Body of pancreas (tissue), 4 donors: ENCODE data around the gene ACTG1. TPM values are rescaled to one million over a fixed set of nuclear protein-coding genes. Genes with fewer than 3 reads are reported as not detected.

Source experiments
- ATAC-seq: fragments of 150-250 bp; one replicate; pipeline ENCODE4 v1.9.1; 2016
- DNase-seq, 4 donors: peaks; one replicate each; pipeline ENCODE4 v3.0.0-alpha.2; 2019
- H3K27ac ChIP-seq, 4 donors: fragments of 200-600 bp; sonication (generic); 1 replicate in 3 of 4; 2 replicates in 1 of 4; pipeline versions ENCODE4 v1.5.1 to v1.6.1; 2016 to 2019; ENCODE audit warnings: mild to moderate bottlenecking in 1 of 4, mixed read lengths in 1 of 4, moderate library complexity in 1 of 4
- H3K27me3 ChIP-seq, 2 donors: fragments of 200-600 bp; sonication (generic); one replicate each; pipeline ENCODE4 v1.6.0; 2016; ENCODE audit warnings: mild to moderate bottlenecking in 1 of 2
- H3K36me3 ChIP-seq, 2 donors: fragments of 200-600 bp; sonication (generic); replicated peaks in 1 of 2; 2 replicates each; pipeline ENCODE4 v1.5.1; 2016; ENCODE audit warnings: low read depth in 2 of 2; ENCODE audit not compliant: insufficient read depth in 1 of 2
- H3K4me1 ChIP-seq: fragments of 200-600 bp; sonication (generic); one replicate; pipeline ENCODE4 v1.6.0; 2016
- H3K4me3 ChIP-seq, 2 donors: fragments of 200-600 bp; sonication (generic); 1 replicate in 1 of 2; 2 replicates in 1 of 2; pipeline ENCODE4 v1.5.1; 2016 to 2019
- H3K9me3 ChIP-seq, 3 donors: fragments of 200-600 bp; sonication (generic); 1 replicate in 2 of 3; 2 replicates in 1 of 3; pipeline ENCODE4 v1.5.1; 2016
- CTCF ChIP-seq, 7 experiments: fragments of 450-650 bp in 4 of 7; fragments of 200-600 bp in 3 of 7; sonication (generic) in 3 of 7; IDR thresholded peaks; one replicate each; pipeline ENCODE4 v1.5.1; 2016 to 2019; ENCODE audit warnings: antibody characterized with exemption in 7 of 7
- POLR2A ChIP-seq, 3 donors: fragments of 450-650 bp; IDR thresholded peaks; one replicate each; pipeline ENCODE4 v1.6.1; 2016; ENCODE audit warnings: antibody characterized with exemption in 3 of 3, mild to moderate bottlenecking in 2 of 3
- WGBS, 2 donors: methylation state at CpG; one replicate each; pipeline ENCODE4 v1.1.5; 2017; 5-methylcytosine and 5-hydroxymethylcytosine counted together
- intact Hi-C: fragments of 100-400 bp; cut with DNase I; formaldehyde crosslinking; loops from one replicate; pipeline ENCODE4 v1.15.1; 2023
- total RNA-seq, 2 donors: library from RNA; depleted of rRNA; stranded (reverse); fragments of >200 nt; gene quantifications; one replicate each; pipeline ENCODE4 v1.1.0, GENCODE V29; 2016

ACTG1 gene
- total RNA-seq, 2 donors from 2014 or later, result 1,634 to 1,790 TPM

GRCh38 chr17:81476635-81477034, 36.0 kb downstream of the ACTG1 start:
- no peak overlapping the region for H3K27ac ChIP-seq
- intact Hi-C loops, result loop anchor here (10.0 kb wide), 1 partner anchor 72 kb away; no protein-coding TSS in a partner anchor
- no peak overlapping the region for H3K4me3 ChIP-seq
- no peak for DNase-seq
- H3K4me1 ChIP-seq, result peaks cover 31% of the 10 kb centered on the region
- ATAC-seq, result no peak
- TF ChIP-seq CTCF (IDR thresholded peaks at IDR 0.05), result no peak
- H3K9me3 ChIP-seq, result no peaks in the 10 kb centered on the region
- no peaks in the 10 kb centered on the region for H3K27me3 ChIP-seq
- no peaks in the 10 kb centered on the region for H3K36me3 ChIP-seq
- WGBS, 2 donors, result 89 to 96% methylated on average over 6 of the region's 6 CpGs

GRCh38 chr17:81476097-81476496, 36.5 kb downstream of the ACTG1 start:
- H3K27me3 ChIP-seq, result no peaks in the 10 kb centered on the region
- no peak overlapping the region for H3K4me3 ChIP-seq
- no peak for TF ChIP-seq POLR2A (IDR thresholded peaks at IDR 0.05)
- no peak for TF ChIP-seq CTCF (IDR thresholded peaks at IDR 0.05)
- 93% methylated on average over 5 of the region's 7 CpGs; no CpG with 5 or more reads in 1 of the 2 donors for WGBS, 2 donors
- peaks cover 25% of the 10 kb centered on the region for H3K4me1 ChIP-seq
- no peak overlapping the region for H3K27ac ChIP-seq
- intact Hi-C loops, result loop anchor here (10.0 kb wide), 1 partner anchor 71 kb away; no protein-coding TSS in a partner anchor
- no peaks in the 10 kb centered on the region for H3K36me3 ChIP-seq
- ATAC-seq (no peak), DNase-seq (no peak)
- H3K9me3 ChIP-seq, result no peaks in the 10 kb centered on the region

GRCh38 chr17:81474958-81475357, 37.6 kb downstream of the ACTG1 start:
- no peaks in the 10 kb centered on the region for H3K9me3 ChIP-seq
- no peaks in the 10 kb centered on the region for H3K36me3 ChIP-seq
- 85 to 88% methylated on average over 3 to 16 of the region's 16 CpGs for WGBS, 2 donors
- no peak for ATAC-seq
- intact Hi-C loops, result loop anchor here (10.0 kb wide), 1 partner anchor 70 kb away; no protein-coding TSS in a partner anchor
- no peaks in the 10 kb centered on the region for H3K27me3 ChIP-seq
- peaks cover 14% of the 10 kb centered on the region for H3K4me1 ChIP-seq
- TF ChIP-seq POLR2A (IDR thresholded peaks at IDR 0.05) (no peak), CTCF (IDR thresholded peaks at IDR 0.05) (no peak)
- DNase-seq, result no peak
- H3K4me3 ChIP-seq, result no peak overlapping the region
- H3K27ac ChIP-seq, result no peak overlapping the region

- DNase-seq, result peak; percentile 72 to 84 (median 80)
- WGBS, 2 donors, result 31 to 34% methylated on average over 8 of the region's 8 CpGs
- Histone ChIP-seq H3K27me3 (no peaks in the 10 kb centered on the region), H3K4me3 (no peak overlapping the region), H3K9me3 (no peaks in the 10 kb centered on the region), H3K36me3 (no peaks in the 10 kb centered on the region), H3K27ac (no peak overlapping the region), H3K4me1 (peaks cover 23% of the 10 kb centered on the region)
- intact Hi-C loops, result loop anchor here (10.0 kb wide), 1 partner anchor 68 kb away; no protein-coding TSS in a partner anchor
- ATAC-seq, result peak; percentile 63
- TF ChIP-seq CTCF (IDR thresholded peaks at IDR 0.05), result no peak
- no peak for TF ChIP-seq POLR2A (IDR thresholded peaks at IDR 0.05)
Observed at GRCh38 chr17:81473019-81473418, 39.6 kb downstream of the ACTG1 start.

- DNase-seq (peak in 3 of 4 donors; percentile 43 to 60 (median 52)), ATAC-seq (peak; percentile 52)
- H3K9me3 ChIP-seq, result no peaks in the 10 kb centered on the region
- intact Hi-C loops, result loop anchor here (10.0 kb wide), 1 partner anchor 67 kb away; no protein-coding TSS in a partner anchor
- no peaks in the 10 kb centered on the region for H3K27me3 ChIP-seq
- WGBS, 2 donors, result 82 to 90% methylated on average over 18 to 24 of the region's 28 CpGs
- H3K36me3 ChIP-seq, result no peaks in the 10 kb centered on the region
- H3K27ac ChIP-seq, result no peak overlapping the region
- peaks cover 25% of the 10 kb centered on the region for H3K4me1 ChIP-seq
- TF ChIP-seq POLR2A (IDR thresholded peaks at IDR 0.05) (no peak), CTCF (IDR thresholded peaks at IDR 0.05) (peak in 1 of 7 experiments; percentile 4)
- no peak overlapping the region for H3K4me3 ChIP-seq
Observed at GRCh38 chr17:81471818-81472456, 40.7 kb downstream of the ACTG1 start.
